Small intestine (tissue), 7 donors: ENCODE measurements around the gene GSTK1. TPM values are rescaled to one million over a fixed set of nuclear protein-coding genes. Genes with fewer than 3 reads are reported as not detected.
A peak's percentile ranks its signal among the peaks of the same experiment; 100 is the strongest.

Experiments used
- DNase-seq, 2 donors: peaks; one replicate each; pipeline versions ENCODE4 v3.0.0 to v3.0.0-alpha.2; 2013
- FAIRE-seq: peaks from 2 replicates; lab custom pipeline; 2012; peaks lifted over from hg19 to GRCh38; lab: Jason Lieb, UNC
- H3K27ac ChIP-seq, 3 donors: one replicate each; pipeline ENCODE4 v1.5.1; 2013; ENCODE audit warnings: low read length in 2 of 3, mild to moderate bottlenecking in 2 of 3, control low read depth in 1 of 3, inconsistent platforms in 1 of 3, low read depth in 1 of 3, moderate library complexity in 1 of 3
- H3K27me3 ChIP-seq, 3 donors: one replicate each; pipeline ENCODE4 v1.6.1; 2013; ENCODE audit warnings: low read length in 3 of 3, inconsistent platforms in 1 of 3; ENCODE audit not compliant: control insufficient read depth in 3 of 3, insufficient read depth in 3 of 3
- H3K36me3 ChIP-seq, 3 donors: one replicate each; pipeline ENCODE4 v1.6.1; 2013; ENCODE audit warnings: low read length in 3 of 3, inconsistent platforms in 1 of 3, low read depth in 1 of 3, mild to moderate bottlenecking in 1 of 3, moderate library complexity in 1 of 3; ENCODE audit not compliant: control insufficient read depth in 3 of 3, insufficient read depth in 2 of 3
- H3K4me1 ChIP-seq, 3 donors: one replicate each; pipeline ENCODE4 v1.6.1; 2013; ENCODE audit warnings: low read length in 2 of 3, inconsistent platforms in 1 of 3, low read depth in 1 of 3, mild to moderate bottlenecking in 1 of 3, moderate library complexity in 1 of 3; ENCODE audit not compliant: control insufficient read depth in 3 of 3, insufficient read depth in 2 of 3
- H3K4me3 ChIP-seq, 3 donors: one replicate each; pipeline ENCODE4 v1.5.1; 2013; ENCODE audit warnings: low read length in 3 of 3, control low read depth in 1 of 3, inconsistent platforms in 1 of 3, low read depth in 1 of 3, mild to moderate bottlenecking in 1 of 3, moderate library complexity in 1 of 3
- H3K9me3 ChIP-seq, 2 donors: one replicate each; pipeline ENCODE4 v1.6.1; 2013; ENCODE audit warnings: low read depth in 1 of 2, low read length in 1 of 2; ENCODE audit not compliant: control insufficient read depth in 2 of 2, insufficient read depth in 1 of 2
- WGBS, 3 donors: extraction: QIAGEN DNeasy Blood & Tissue Kit; methylation state at CpG; one replicate each; pipeline ENCODE4 v1.1.7; 2013; 5-methylcytosine and 5-hydroxymethylcytosine counted together
- polyA plus RNA-seq, 4 donors: library from polyadenylated mRNA; stranded (reverse) in 3 of 4; unstranded in 1 of 4; fragments of 200-250 nt in 3 of 4; fragments of 120-200 nt in 1 of 4; gene quantifications; one replicate each; pipeline versions ENCODE4 v1.2.1 to v1.2.3, GENCODE V29; 2013
- donor health status: healthy with polysubstance abuse.
- donor health status: control.
- donor health status: control.
- donor health status: Bipolar disorder and iron deficiency.
- donor health status: healthy.

The GSTK1 gene
- polyA plus RNA-seq, 4 donors, result 250 to 450 (median 313) TPM

DNA sequence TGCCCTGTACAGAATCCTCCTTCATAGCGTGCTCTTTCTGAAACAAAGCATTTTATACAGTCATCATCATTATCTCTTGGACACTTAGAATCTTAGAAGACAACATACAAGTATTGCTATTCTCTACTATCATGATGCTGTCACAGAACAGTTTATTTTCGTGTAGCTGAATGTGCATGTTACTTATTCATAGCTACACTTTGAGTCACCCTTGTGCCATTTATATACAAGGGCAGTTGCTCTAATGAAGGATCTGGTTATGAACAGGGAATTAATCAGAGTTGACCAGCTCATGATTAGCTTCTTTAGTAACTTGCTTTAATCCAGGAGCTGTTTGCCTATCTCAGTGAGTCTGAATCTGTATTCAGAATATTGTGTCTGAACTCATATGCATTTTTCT, 36.1 kb downstream of the GSTK1 start:
- Histone ChIP-seq H3K27ac (no peak overlapping the region), H3K27me3 (no peaks in the 10 kb centered on the region), H3K36me3 (peaks cover 23 to 38% (median 24%) of the 10 kb centered on the region in 3 donors), H3K9me3 (no peaks in the 10 kb centered on the region), H3K4me1 (peaks cover 0 to 13% (median 3%) of the 10 kb centered on the region in 3 donors), H3K4me3 (no peak overlapping the region)
- no peak for FAIRE-seq
- 78 to 87% (median 84%) methylated on average over 2 of the region's 2 CpGs for WGBS, 3 donors
- no peak for DNase-seq

DNA sequence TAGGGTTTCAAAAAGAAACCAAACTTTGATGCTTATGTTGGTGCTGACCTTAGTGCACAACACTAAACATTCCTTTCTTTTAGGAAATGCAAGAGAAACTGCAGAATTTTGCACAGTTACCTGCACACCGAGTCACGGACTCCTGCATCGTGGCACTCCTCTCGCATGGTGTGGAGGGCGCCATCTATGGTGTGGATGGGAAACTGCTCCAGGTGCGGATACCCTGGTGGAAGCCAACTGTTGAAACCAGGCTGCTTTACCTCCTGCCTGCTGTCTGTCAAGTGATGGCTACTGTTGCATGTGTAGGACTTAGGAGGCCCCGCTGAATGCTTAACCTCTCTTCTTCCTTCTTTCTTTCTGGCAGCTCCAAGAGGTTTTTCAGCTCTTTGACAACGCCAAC, 36.6 kb downstream of the GSTK1 start:
- Histone ChIP-seq H3K36me3 (peaks cover 22 to 40% (median 25%) of the 10 kb centered on the region in 3 donors), H3K27me3 (no peaks in the 10 kb centered on the region), H3K27ac (no peak overlapping the region), H3K4me3 (no peak overlapping the region), H3K9me3 (no peaks in the 10 kb centered on the region), H3K4me1 (peaks cover 0 to 13% (median 3%) of the 10 kb centered on the region in 3 donors)
- WGBS, 3 donors, result 40 to 60% (median 51%) methylated on average over 8 of the region's 8 CpGs
- FAIRE-seq (no peak), DNase-seq (peak; percentile 49 to 68)

DNA sequence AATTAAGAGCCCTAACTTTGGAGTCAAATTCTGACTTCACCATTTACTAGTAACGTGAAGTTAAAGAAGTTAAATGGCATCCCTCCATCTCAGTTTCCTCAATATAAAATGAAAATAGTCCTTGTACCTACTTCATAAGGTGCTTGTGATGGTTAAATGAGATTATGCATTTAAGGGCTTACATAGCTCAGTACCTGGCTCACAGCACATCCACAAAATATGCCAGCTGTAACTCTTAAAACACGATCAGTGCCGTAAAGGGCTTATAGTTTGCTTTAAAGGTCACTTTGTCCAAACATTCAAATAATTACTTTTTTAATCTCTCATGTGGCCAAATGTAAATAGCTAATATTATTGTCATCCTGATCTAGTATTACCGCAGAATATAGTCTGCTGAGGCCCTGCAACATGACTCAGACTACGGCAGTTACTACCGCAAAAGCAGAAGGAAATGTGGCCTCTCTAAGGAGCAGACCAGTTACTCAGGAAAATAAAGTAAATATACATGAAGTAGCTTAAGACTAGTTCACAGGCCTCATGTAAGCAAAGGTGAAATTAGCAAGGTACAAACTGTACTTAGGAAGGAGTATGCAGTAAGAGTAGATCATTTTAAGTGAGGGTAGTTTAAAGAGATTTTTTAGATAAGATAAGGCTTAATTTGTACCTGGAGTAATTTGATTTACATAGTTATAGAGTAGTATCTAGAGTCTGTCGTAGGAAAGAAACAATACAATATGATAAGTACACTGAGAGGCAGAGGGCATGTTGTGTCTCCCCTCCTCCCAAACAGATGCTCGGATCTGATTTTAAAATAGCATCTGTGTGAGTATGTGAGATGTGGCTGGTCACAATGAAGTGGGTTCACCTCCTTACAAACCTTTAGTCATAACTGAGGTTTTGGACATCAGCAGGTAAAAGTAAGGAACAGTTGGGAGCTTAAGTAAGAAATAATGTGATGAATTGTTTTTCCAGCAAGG, 38.0 kb downstream of the GSTK1 start:
- H3K9me3 ChIP-seq, result no peaks in the 10 kb centered on the region
- DNase-seq (no peak), FAIRE-seq (no peak)
- no peak overlapping the region for H3K27ac ChIP-seq
- peaks cover 24 to 44% (median 28%) of the 10 kb centered on the region in 3 donors for H3K36me3 ChIP-seq
- no peaks in the 10 kb centered on the region for H3K27me3 ChIP-seq
- no peak overlapping the region for H3K4me3 ChIP-seq
- WGBS, 3 donors, result 52 to 60% (median 58%) methylated on average over 8 of the region's 8 CpGs
- peaks cover 0 to 3% (median 0%) of the 10 kb centered on the region in 3 donors for H3K4me1 ChIP-seq

DNA sequence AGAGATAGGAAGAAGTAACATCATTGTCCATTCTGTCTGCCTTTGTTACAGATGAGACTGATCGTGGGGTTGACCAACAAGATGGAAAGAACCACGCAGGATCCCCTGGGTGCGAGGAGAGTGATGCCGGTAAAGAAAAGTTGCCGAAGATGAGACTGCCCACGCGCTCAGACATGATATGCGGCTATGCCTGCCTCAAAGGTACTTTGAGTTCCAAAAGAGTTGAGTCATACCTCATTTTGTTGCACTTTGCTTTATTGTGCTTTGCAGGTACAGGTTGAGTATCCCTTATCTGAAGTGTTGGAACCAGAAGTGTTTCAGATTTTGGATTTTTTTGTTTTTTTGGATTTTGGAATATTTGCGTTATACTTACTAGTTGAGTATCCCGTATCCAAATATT, 40.5 kb downstream of the GSTK1 start:
- Histone ChIP-seq H3K4me3 (no peak overlapping the region), H3K27me3 (no peaks in the 10 kb centered on the region), H3K4me1 (no peaks in the 10 kb centered on the region), H3K9me3 (no peaks in the 10 kb centered on the region), H3K36me3 (peaks cover 24 to 48% (median 30%) of the 10 kb centered on the region in 3 donors), H3K27ac (no peak overlapping the region)
- WGBS, 3 donors, result 90 to 94% (median 92%) methylated on average over 10 of the region's 10 CpGs
- DNase-seq (no peak), FAIRE-seq (no peak)

DNA sequence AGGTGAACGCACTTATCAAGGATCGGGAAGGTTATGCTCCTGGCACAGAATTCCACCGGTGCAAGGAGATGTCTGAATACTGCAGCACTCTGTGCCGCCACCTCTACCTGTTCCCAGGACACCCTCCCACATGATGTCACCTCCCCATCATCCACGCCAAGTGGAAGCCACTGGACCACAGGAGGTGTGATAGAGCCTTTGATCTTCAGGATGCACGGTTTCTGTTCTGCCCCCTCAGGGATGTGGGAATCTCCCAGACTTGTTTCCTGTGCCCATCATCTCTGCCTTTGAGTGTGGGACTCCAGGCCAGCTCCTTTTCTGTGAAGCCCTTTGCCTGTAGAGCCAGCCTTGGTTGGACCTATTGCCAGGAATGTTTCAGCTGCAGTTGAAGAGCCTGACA, 41.7 kb downstream of the GSTK1 start:
- no peaks in the 10 kb centered on the region for H3K9me3 ChIP-seq
- 64 to 81% (median 72%) methylated on average over 6 of the region's 6 CpGs for WGBS, 3 donors
- no peak overlapping the region for H3K4me3 ChIP-seq
- no peaks in the 10 kb centered on the region for H3K4me1 ChIP-seq
- no peak overlapping the region for H3K27ac ChIP-seq
- H3K27me3 ChIP-seq, result no peaks in the 10 kb centered on the region
- H3K36me3 ChIP-seq, result peaks cover 24 to 46% (median 29%) of the 10 kb centered on the region in 3 donors
- no peak for FAIRE-seq
- no peak for DNase-seq

DNA sequence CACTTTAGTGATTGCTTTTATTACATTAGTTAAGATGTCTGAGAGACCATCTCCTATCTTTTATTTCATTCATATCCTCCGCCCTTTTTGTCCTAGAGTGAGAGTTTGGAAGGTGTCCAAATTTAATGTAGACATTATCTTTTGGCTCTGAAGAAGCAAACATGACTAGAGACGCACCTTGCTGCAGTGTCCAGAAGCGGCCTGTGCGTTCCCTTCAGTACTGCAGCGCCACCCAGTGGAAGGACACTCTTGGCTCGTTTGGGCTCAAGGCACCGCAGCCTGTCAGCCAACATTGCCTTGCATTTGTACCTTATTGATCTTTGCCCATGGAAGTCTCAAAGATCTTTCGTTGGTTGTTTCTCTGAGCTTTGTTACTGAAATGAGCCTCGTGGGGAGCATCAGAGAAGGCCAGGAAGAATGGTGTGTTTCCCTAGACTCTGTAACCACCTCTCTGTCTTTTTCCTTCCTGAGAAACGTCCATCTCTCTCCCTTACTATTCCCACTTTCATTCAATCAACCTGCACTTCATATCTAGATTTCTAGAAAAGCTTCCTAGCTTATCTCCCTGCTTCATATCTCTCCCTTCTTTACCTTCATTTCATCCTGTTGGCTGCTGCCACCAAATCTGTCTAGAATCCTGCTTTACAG, 42.3 kb downstream of the GSTK1 start:
- no peak for FAIRE-seq
- H3K4me1 ChIP-seq, result no peaks in the 10 kb centered on the region
- H3K27me3 ChIP-seq, result no peaks in the 10 kb centered on the region
- H3K36me3 ChIP-seq, result peaks cover 21 to 40% (median 23%) of the 10 kb centered on the region in 3 donors
- 12 to 50% (median 38%) methylated on average over 10 of the region's 10 CpGs for WGBS, 3 donors
- no peaks in the 10 kb centered on the region for H3K9me3 ChIP-seq
- H3K4me3 ChIP-seq, result no peak overlapping the region
- DNase-seq, result peak; percentile 81 to 92
- peak overlapping the region in 1 of 3 donors; percentile 53 for H3K27ac ChIP-seq

DNA sequence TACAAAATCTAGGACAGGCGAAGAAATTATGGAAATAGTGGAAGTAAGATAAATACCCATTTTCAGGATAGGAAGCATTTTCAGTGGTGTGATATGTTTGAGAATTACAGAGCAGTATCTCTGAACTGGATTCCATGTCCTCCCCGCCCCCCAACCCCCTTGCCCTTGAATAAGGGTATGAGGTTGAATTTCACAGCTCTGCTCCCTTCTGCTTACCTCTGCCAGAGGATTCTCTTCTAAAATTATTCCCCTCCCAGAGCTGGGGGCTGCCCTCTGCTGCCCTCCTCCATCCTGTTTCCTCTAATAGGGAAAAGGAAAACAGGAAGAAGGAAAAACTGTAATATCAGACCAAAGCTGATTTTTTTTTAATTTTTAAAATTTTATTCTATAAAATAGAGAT, 45.4 kb downstream of the GSTK1 start:
- Histone ChIP-seq H3K9me3 (no peaks in the 10 kb centered on the region), H3K4me3 (no peak overlapping the region), H3K36me3 (peaks cover 15 to 29% (median 20%) of the 10 kb centered on the region in 3 donors), H3K27me3 (no peaks in the 10 kb centered on the region), H3K4me1 (no peaks in the 10 kb centered on the region), H3K27ac (no peak overlapping the region)
- no peak for FAIRE-seq
- WGBS, 3 donors, result 95 to 100% (median 96%) methylated on average over 2 of the region's 2 CpGs
- DNase-seq, result no peak

DNA sequence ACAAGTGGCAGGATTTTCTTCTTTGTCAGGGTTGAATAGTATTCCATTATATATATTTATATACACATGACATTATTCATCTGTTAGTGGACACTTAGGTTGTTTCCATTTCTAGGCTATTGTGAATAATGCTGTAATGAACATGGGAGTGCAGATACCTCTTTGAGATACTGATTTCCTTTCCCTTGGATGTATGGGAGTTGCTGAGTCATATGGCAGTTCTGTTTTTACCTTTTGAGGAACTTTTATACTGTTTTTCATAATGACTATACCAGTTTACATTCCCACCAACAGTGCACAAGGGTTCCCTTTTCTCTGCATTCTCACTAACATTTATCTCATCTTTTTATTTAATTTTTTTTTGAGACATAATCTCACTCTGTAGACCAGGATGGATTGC, 50.9 kb downstream of the GSTK1 start:
- peaks cover 0 to 3% (median 0%) of the 10 kb centered on the region in 3 donors for H3K4me1 ChIP-seq
- no peaks in the 10 kb centered on the region for H3K27me3 ChIP-seq
- H3K9me3 ChIP-seq, result no peaks in the 10 kb centered on the region
- no peak for DNase-seq
- H3K36me3 ChIP-seq, result no peaks in the 10 kb centered on the region
- FAIRE-seq, result no peak
- H3K27ac ChIP-seq, result no peak overlapping the region
- no peak overlapping the region for H3K4me3 ChIP-seq
